Measurements from ENCODE around the gene ZC3H7A. TPM values are rescaled to one million over a fixed set of nuclear protein-coding genes. Genes with fewer than 3 reads are reported as not detected.

The ZC3H7A gene
- total and polyA plus RNA-seq, 9 of the 15 experiments (the other 6 are each of a cell fraction or from before 2014, with no cell fraction given), result 19.8 to 49.1 (median 28.2) TPM

GRCh38 chr16:11833951-11834695 lies 37.1 kb upstream of the ZC3H7A start:
- Histone ChIP-seq H3K27ac (ENCODE audit: extremely low read depth, low read depth, low read length) (no peak overlapping the region), H3K9ac (ENCODE audit: insufficient read depth in 1 of 2, low read depth in 2 of 2, low read length in 2 of 2) (no peak overlapping the region), H3K79me2 (ENCODE audit: control insufficient read depth, insufficient read depth, low read length) (no peaks in the 10 kb centered on the region), H3K9me1 (ENCODE audit: control insufficient read depth, insufficient read depth, low read length) (no peaks in the 10 kb centered on the region), H3K36me3 (ENCODE audit: control insufficient read depth, insufficient read depth, low read length) (peaks cover 31% of the 10 kb centered on the region), H3K4me2 (ENCODE audit: insufficient read depth, low read length) (no peak overlapping the region), H2AFZ (ENCODE audit: low read depth, low read length) (no peak overlapping the region), H3K27me3 (ENCODE audit: control insufficient read depth in 2 of 2, insufficient read depth in 2 of 2, low read length in 2 of 2) (no peaks in the 10 kb centered on the region), H4K20me1 (replicated peaks; ENCODE audit: control insufficient read depth, insufficient read depth, low read length) (peaks cover 15% of the 10 kb centered on the region), H3K4me1 (replicated peaks in 1 of 2; ENCODE audit: control insufficient read depth in 2 of 2, insufficient read depth in 2 of 2, low read length in 2 of 2) (peaks cover 0 to 6% of the 10 kb centered on the region in 2 experiments; a peak in 3 of 5 replicates), H3K9me3 (replicated peaks; ENCODE audit: control insufficient read depth, insufficient read depth, low read depth, low read length) (no peaks in the 10 kb centered on the region), H3K4me3 (no peak overlapping the region)
- ChIA-PET POLR2A (interaction anchor here (0.7 to 5.5 kb wide), 4 partner anchors 9 to 36 kb away, joined by 3 to 31 read pairs (median 4); no protein-coding TSS in a partner anchor), CTCF (ENCODE audit: low intra/inter-chr PET ratio) (no interaction called here)
- in situ Hi-C loops (cut with MboI), result no loop called here
- no peak for TF ChIP-seq ZBTB2 (IDR thresholded peaks at IDR 0.05)
- TF ChIP-seq MLLT1 (IDR thresholded peaks at IDR 0.05), result no peak
- no peak for TF ChIP-seq HIVEP1 (CRISPR knock-in tag; IDR thresholded peaks at IDR 0.05)
- no peak for TF ChIP-seq POU5F1 (IDR thresholded peaks at IDR 0.05; ENCODE audit: borderline replicate concordance, low read depth, low read length, partially characterized antibody)
- TF ChIP-seq MEF2A (IDR thresholded peaks at IDR 0.05; ENCODE audit: control insufficient read depth, low read depth, low read length), result peak; percentile 43; the same call in 1 of the 2 replicates
- no peak for TF ChIP-seq TAF7 (tag; IDR thresholded peaks at IDR 0.05)
- TF ChIP-seq CEBPG (CRISPR knock-in tag; IDR thresholded peaks at IDR 0.05), result no peak
- peak; percentile 55 to 69; a peak in 3 of 4 replicates for TF ChIP-seq CEBPG (tag; conservative IDR thresholded peaks at IDR 0.05 in 1 of 2, IDR thresholded peaks at IDR 0.05 in 1 of 2)
- peak in 1 of 2 experiments; percentile 12; a peak in 1 of 4 replicates for TF ChIP-seq TRIM24 (IDR thresholded peaks at IDR 0.05)
- no peak for TF ChIP-seq MYC (IDR thresholded peaks at IDR 0.05; ENCODE audit: low read depth, low read length)
- no peak for TF ChIP-seq MYC (CRISPR knock-in tag; IDR thresholded peaks at IDR 0.05; ENCODE audit: borderline replicate concordance, low read depth)
- TF ChIP-seq NR0B1 (IDR thresholded peaks at IDR 0.05; ENCODE audit: partially characterized antibody), result no peak
- TF ChIP-seq CHCHD3 (CRISPR knock-in tag; IDR thresholded peaks at IDR 0.05), result no peak
- TF ChIP-seq ATF3 (IDR thresholded peaks at IDR 0.05), result peak; percentile 38
- no peak for TF ChIP-seq ATF3 (CRISPR knock-in tag; conservative IDR thresholded peaks at IDR 0.05)
- peak; percentile 74 for TF ChIP-seq CEBPB (tag; IDR thresholded peaks at IDR 0.05)
- TF ChIP-seq ESRRB (CRISPR knock-in tag; IDR thresholded peaks at IDR 0.05; ENCODE audit: borderline replicate concordance), result no peak
- ATAC-seq (no peak), FAIRE-seq (peak; percentile 35), DNase-seq (ENCODE audit: extremely low read depth in 1 of 4, low spot score in 3 of 4) (no peak)
- intact Hi-C loops (cut with micrococcal nuclease), result no loop called here
- 25% methylated on average over 6 of the region's 6 CpGs for WGBS (ENCODE audit: insufficient coverage, low coverage, missing lambda C conversion rate)
- no TSS peak for BruUV-seq (replicated peaks)
